Panc1 (cell line): ENCODE data around the gene PTPN23. TPM values are rescaled to one million over a fixed set of nuclear protein-coding genes. Genes with fewer than 3 reads are reported as not detected.

ENCODE experiments used
- ATAC-seq: fragments of 200-7000 bp; cut with Tn5 transposase; 2 replicates; pipeline ENCODE4 v1.9.1; 2020; ENCODE audit warnings: mild to moderate bottlenecking, moderate library complexity
- BruUV-seq: library from RNA; stranded (reverse); fragments of 400-500 nt; replicated peaks from 2 replicates; lab custom pipeline; 2021; lab: Mats Ljungman, UMichigan
- CTCF ChIA-PET: fragments of 300-600 bp; sonication (Branson Sonifier 250); formaldehyde crosslinking; loops from one replicate; lab custom pipeline; 2022; ENCODE audit warnings: antibody characterized with exemption; lab: Charles Lee
- POLR2A ChIA-PET: fragments of 300-600 bp; sonication (Branson Sonifier 250); formaldehyde crosslinking; loops from one replicate; lab custom pipeline; 2022; ENCODE audit warnings: antibody characterized with exemption; lab: Charles Lee
- DNase-seq: peaks from one replicate; pipeline ENCODE4 v3.0.0-alpha.2; 2010; ENCODE audit warnings: low read depth, low spot score
- H3K27ac ChIP-seq: 2 replicates; pipeline ENCODE4 v1.5.1; 2011; ENCODE audit warnings: mild to moderate bottlenecking, low read length, inconsistent platforms
- H3K27me3 ChIP-seq: fragments of 200-500 bp; sonication (Bioruptor generic); 2 replicates; pipeline ENCODE4 v1.6.0; 2014; ENCODE audit warnings: low read length, inconsistent platforms; ENCODE audit not compliant: control insufficient read depth, insufficient read depth
- H3K36me3 ChIP-seq: fragments of 200-500 bp; sonication (Bioruptor generic); 2 replicates; pipeline ENCODE4 v1.5.1; 2014; ENCODE audit warnings: inconsistent platforms, mild to moderate bottlenecking, low read length, moderate library complexity; ENCODE audit not compliant: control insufficient read depth, insufficient read depth
- H3K4me1 ChIP-seq: 2 replicates; pipeline ENCODE4 v1.5.1; 2011; ENCODE audit warnings: inconsistent platforms, mild to moderate bottlenecking, low read length, moderate library complexity; ENCODE audit not compliant: control insufficient read depth, insufficient read depth
- H3K4me3 ChIP-seq, 2 experiments: 2 replicates each; pipeline ENCODE4 v1.5.1; 2011 to 2012; ENCODE audit warnings: low read depth in 2 of 2, low read length in 2 of 2, mild to moderate bottlenecking in 2 of 2, inconsistent platforms in 1 of 2, moderate library complexity in 1 of 2
- H3K9me3 ChIP-seq: fragments of 200-500 bp; sonication (Bioruptor generic); 2 replicates; pipeline ENCODE4 v1.5.1; 2014; ENCODE audit warnings: low read depth, mild to moderate bottlenecking, inconsistent platforms, low read length, moderate library complexity; ENCODE audit not compliant: control insufficient read depth, insufficient read depth
- CTCF ChIP-seq: fragments of 450-650 bp; IDR thresholded peaks from 2 replicates; pipeline ENCODE4 v1.5.1; 2017; ENCODE audit warnings: mild to moderate bottlenecking
- POLR2AphosphoS5 ChIP-seq: IDR thresholded peaks from 2 replicates; pipeline ENCODE4 v1.6.1; 2012; ENCODE audit warnings: mild to moderate bottlenecking, low read depth, low read length, moderate library complexity
- SIN3A ChIP-seq: IDR thresholded peaks from 2 replicates; pipeline ENCODE4 v1.6.1; 2012; ENCODE audit warnings: low read depth, mild to moderate bottlenecking, low read length, moderate library complexity, borderline replicate concordance; ENCODE audit not compliant: insufficient read depth
- TCF7L2 ChIP-seq: IDR thresholded peaks from 2 replicates; pipeline ENCODE4 v1.6.1; 2011; ENCODE audit warnings: mild to moderate bottlenecking, low read depth, low read length, inconsistent platforms
- in situ Hi-C: cut with HindIII; loops from 2 replicates; pipeline ENCODE4 v1.10.0; 2016; ENCODE audit warnings: low sequenced_read_pairs, low pct_unique_long_range_greater_than_20kb
- intact Hi-C: fragments of 100-400 bp; cut with micrococcal nuclease; formaldehyde crosslinking; loops from one replicate; pipeline ENCODE4 v1.10.0; 2022; ENCODE audit not compliant: unreplicated experiment
- total RNA-seq: library from RNA; stranded (reverse); gene quantifications from one replicate; pipeline ENCODE4 v1.2.1, GENCODE V29; 2021; ENCODE audit not compliant: unreplicated experiment
- TF ChIP-seq, protein P1 (sequence below), 2 experiments: IDR thresholded peaks; 2 replicates each; pipeline ENCODE4 v1.6.1; 2011 to 2012; ENCODE audit warnings: low read depth in 2 of 2, control low read depth in 1 of 2, low read length in 1 of 2, mild to moderate bottlenecking in 1 of 2, moderate library complexity in 1 of 2; ENCODE audit not compliant: insufficient read depth in 1 of 2

PTPN23 gene
- total RNA-seq, 1 experiment from 2014 or later: 35.7 TPM

DNA sequence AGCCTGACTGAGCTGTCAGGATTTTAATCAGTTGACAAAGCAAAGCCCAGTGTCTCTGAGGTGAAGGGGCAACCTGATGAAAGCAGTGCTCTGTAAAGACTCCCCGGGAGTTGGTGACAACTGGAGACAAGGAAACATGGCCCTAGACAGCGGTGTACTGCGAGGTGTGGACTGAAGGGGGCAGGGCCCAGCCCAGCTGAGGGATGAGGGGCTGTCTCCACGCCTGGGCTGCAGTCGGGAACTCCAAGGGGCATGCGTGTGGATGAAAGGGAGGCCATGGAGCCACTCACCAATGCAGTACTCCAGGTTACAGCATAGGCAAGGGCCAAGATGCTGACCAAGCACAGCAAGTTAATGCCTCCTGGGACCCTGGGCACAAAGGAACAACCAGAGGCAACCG is 49.8 kb downstream of the PTPN23 start:
- Histone ChIP-seq H3K9me3 (no peaks in the 10 kb centered on the region), H3K36me3 (no peaks in the 10 kb centered on the region; the same call in 1 of the 2 replicates), H3K27me3 (no peaks in the 10 kb centered on the region), H3K4me3 (no peak overlapping the region), H3K27ac (no peak overlapping the region), H3K4me1 (no peaks in the 10 kb centered on the region)
- ATAC-seq (no peak), DNase-seq (no peak)
- BruUV-seq: no TSS peak
- CTCF ChIA-PET: no interaction called here
- intact Hi-C loops (no loop called here), in situ Hi-C loops (no loop called here)
- TF ChIP-seq SIN3A (no peak), CTCF (no peak), TCF7L2 (no peak), POLR2AphosphoS5 (no peak)
- TF ChIP-seq, protein P1, sequence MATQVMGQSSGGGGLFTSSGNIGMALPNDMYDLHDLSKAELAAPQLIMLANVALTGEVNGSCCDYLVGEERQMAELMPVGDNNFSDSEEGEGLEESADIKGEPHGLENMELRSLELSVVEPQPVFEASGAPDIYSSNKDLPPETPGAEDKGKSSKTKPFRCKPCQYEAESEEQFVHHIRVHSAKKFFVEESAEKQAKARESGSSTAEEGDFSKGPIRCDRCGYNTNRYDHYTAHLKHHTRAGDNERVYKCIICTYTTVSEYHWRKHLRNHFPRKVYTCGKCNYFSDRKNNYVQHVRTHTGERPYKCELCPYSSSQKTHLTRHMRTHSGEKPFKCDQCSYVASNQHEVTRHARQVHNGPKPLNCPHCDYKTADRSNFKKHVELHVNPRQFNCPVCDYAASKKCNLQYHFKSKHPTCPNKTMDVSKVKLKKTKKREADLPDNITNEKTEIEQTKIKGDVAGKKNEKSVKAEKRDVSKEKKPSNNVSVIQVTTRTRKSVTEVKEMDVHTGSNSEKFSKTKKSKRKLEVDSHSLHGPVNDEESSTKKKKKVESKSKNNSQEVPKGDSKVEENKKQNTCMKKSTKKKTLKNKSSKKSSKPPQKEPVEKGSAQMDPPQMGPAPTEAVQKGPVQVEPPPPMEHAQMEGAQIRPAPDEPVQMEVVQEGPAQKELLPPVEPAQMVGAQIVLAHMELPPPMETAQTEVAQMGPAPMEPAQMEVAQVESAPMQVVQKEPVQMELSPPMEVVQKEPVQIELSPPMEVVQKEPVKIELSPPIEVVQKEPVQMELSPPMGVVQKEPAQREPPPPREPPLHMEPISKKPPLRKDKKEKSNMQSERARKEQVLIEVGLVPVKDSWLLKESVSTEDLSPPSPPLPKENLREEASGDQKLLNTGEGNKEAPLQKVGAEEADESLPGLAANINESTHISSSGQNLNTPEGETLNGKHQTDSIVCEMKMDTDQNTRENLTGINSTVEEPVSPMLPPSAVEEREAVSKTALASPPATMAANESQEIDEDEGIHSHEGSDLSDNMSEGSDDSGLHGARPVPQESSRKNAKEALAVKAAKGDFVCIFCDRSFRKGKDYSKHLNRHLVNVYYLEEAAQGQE (IDR thresholded peaks at IDR 0.05; ENCODE audit: insufficient read depth in 1 of 2, low read depth in 2 of 2, low read length in 1 of 2): no peak
- POLR2A ChIA-PET: no interaction called here

DNA sequence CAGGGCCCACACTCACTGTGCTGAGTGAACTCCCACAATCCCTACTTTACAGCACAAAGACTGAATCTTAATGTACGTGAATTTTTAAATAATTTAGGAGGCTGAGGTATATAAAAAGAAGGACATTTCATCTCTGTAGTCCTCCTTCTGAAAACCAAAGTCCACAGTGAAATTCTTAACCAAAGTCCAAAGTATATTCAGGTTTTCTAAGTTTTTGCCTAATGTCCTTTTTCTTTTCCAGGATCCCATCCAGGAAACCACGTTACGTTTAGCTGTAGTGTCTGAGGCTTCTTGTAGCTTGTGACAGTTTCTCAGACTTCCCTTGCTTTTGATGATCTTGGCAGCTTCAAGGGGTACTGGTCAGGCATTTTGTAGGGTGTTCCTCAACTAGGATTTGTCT is 50.4 kb downstream of the PTPN23 start:
- ChIA-PET CTCF (no interaction called here), POLR2A (no interaction called here)
- TF ChIP-seq SIN3A (no peak), POLR2AphosphoS5 (no peak), TCF7L2 (no peak), CTCF (no peak)
- TF ChIP-seq, protein P1 (IDR thresholded peaks at IDR 0.05; ENCODE audit: insufficient read depth in 1 of 2, low read depth in 2 of 2, low read length in 1 of 2): no peak
- Histone ChIP-seq H3K27ac (no peak overlapping the region), H3K4me3 (no peak overlapping the region), H3K27me3 (no peaks in the 10 kb centered on the region), H3K4me1 (no peaks in the 10 kb centered on the region), H3K9me3 (no peaks in the 10 kb centered on the region), H3K36me3 (no peaks in the 10 kb centered on the region; the same call in 1 of the 2 replicates)
- ATAC-seq (no peak), DNase-seq (no peak)
- no TSS peak for BruUV-seq
- intact Hi-C loops: no loop called here
- in situ Hi-C loops: no loop called here
